HG03378 (cell line): ENCODE measurements around the gene ADAP1.

Experiments
- ATAC-seq: cut with Tn5 transposase; IDR thresholded peaks from one replicate; pipeline ENCODE4 v1.9.1; 2021; ENCODE audit warnings: mild to moderate bottlenecking, moderate library complexity; ENCODE audit not compliant: unreplicated experiment

Gene ADAP1

GRCh38 chr7:897771-898376, 56.6 kb downstream of the ADAP1 start:
- no peak for ATAC-seq

DNA sequence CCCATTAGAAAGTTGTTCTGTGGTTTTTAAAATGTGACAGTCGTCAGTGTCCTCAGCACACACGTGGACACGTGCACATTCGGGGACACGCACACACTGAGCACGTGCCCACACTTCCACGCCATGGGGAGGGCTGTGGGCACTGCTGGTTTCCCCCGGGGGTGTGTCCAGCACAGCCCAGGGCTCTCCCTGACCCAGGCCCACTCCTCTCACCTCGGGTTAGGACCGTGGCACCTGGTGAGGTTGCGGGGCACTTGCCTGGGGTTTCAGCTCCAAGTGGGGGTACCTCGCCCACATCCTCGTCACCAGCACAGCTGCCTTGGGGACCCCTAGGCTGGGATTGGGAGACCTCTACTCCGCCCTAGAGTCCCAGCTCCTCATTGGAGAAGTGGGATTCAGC, 57.4 kb downstream of the ADAP1 start:
- no peak for ATAC-seq

DNA sequence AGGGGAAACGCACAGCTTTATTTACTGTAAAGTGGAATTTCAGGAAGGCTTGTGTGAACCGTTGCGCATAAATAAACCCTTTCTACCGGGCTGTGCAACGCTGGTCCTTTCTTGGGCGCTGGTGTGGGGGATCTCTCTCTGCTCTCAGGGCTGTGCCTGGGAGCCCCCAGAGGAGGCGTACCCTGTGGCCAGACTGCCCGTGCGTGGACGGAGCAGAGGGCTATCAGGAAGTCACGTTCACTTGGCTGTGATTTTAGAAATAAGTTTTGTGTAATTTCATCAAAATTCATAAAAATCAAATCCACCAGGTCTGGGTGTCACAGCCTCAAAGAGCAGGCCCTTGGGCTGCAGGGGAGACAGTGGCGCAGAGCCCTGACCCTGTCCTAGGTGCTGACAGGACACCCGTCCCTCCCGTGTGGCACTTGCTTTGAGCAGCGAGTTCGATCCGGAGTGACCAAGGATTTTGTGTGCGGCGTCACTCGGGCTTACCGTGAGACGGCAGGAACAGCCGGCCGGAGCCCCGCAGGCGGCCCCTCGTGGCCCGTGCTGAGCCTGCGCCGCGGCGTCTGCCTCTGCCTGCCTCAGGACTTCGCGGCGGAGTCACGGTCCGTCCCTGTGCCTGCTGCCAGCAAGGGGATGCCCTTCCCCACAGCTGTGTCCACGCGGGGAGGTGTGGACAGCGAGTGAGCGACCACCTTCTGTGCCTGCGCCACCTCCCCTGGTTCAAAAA, 58.0 kb downstream of the ADAP1 start:
- ATAC-seq: no peak

DNA sequence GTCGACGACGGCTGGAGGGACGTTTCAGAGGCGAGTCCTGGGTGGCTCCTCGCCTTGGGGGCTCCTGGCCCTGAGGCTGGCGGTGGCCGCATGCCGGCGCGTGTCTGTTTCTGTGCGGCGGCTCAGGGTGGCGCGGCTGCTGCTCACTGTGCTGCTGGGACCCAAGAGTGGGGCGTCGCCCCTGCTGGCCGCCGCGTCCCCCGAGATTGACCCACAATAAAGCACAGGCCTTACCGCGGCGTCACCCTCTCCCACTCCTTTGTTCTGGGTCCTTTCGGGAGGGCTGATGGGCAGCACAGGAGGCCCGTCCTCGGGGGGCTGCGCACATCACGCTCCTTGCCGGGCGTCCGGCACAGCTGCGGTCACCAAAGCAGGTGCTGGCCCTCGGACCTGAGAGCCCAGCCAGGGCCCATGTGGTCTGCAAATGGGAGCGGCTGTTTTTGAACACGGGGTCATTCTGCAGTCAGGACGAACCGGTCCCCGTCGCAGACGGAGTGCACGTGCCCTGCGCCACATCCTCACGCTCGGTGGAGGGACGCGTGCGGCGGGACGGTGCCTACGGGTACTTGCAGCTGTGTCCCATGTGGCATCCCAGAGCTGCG, 58.9 kb downstream of the ADAP1 start:
- no peak for ATAC-seq

DNA sequence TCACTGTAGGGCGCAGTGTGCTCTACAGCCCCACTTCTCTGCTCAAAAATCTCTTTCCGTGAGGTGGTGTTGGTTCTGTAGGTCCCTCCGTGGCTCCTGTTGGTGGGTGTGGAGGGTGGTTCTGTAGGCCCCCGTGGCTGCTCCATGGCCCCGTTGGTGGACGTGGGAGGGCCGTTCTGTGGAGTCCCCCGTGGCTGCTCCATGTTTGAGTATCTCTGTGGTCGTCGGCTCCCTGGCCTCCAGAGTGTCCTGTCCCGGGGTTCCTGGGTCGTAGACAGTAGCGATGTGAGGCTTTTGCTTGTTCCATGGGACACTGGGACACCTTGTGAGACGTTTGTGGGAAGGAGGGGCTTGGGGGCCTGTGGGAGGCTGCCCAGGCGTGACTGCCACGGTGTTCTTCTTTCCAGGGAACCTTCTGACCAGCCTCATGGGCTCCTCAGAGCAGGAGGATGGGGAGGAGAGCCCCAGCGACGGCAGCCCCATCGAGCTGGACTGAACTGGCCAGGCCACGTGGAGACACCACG, 59.5 kb downstream of the ADAP1 start:
- ATAC-seq: no peak

- ATAC-seq: no peak
Observed at GRCh38 chr7:894164-894867, 60.2 kb downstream of the ADAP1 start.

DNA sequence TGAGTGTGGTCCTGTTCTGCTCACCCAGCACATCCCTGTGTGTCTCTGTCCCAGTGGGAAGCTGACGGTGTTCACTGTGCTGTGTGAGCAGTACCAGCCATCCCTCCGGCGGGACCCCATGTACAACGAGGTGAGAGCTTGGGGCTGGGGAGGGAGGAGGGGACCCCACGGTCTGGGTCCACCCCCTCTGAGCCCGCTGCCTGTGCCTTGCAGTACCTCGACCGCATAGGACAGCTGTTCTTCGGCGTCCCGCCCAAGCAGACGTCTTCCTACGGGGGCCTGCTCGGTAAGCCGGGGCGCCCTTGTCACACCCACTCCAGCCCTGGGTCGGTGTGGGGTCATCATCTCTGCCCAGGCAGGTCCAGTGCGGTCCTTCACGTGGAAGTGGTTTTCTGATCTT, 60.8 kb downstream of the ADAP1 start:
- ATAC-seq: no peak

DNA sequence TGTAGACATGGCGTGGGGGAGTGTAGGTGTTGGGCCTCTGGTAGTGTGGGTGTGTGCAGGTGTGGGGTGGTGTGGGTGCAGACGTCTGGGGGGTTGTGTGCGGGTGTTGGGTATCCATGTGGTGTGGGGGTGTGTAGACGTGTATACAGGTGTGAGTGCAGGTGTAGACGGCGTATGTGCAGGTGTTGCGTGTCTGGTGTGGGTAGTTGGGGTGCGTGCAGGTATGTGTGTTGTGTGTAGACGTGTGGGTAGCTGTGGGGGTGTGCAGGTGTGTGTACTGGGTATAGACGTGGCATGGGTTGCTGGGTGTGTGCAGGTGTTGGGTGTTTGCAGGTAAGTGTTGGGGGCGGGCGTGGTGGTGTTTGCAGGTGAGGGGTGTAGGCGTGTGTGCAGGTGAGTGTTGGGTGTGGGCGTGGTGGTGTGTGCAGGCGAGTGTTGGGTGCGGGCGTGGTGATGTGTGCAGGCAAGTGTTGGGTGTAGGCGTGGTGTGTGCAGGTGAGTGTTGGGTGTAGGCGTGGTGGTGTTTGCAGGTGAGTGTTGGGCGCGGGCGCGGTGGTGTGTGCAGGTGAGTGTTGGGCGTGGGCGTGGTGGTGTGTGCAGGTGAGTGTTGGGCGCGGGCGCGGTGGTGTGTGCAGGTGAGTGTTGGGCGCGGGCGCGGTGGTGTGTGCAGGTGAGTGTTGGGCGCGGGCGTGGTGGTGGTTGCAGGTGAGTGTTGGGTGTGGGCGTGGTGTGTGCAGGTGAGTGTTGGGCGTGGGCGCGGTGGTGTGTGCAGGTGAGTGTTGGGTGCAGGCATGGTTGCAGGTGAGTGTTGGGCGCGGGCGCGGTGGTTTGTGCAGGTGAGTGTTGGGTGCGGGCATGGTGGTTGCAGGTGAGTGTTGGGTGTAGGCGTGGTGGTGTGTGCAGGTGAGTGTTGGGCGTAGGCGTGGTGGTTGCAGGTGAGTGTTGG, 61.6 kb downstream of the ADAP1 start:
- ATAC-seq: no peak

DNA sequence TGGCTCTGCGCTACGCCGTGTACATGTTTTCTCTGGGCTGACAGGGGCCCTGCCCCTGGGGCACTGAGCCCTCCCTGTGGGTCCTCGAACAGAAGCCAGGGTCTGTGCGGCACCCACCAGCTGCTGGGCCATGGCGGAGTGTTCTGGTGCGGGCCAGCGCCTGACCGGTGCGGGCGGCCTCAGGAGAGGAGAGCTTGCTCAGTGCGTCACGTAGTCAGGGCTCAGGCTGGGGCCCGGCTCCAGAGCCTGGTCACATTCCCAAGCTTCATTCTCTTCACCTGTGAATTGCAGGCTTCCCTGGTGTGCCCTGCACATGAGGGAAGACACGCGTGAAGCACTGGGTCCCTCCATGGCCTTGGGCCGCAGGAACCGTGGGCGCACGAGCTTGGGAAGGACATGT, 62.7 kb downstream of the ADAP1 start:
- no peak for ATAC-seq

DNA sequence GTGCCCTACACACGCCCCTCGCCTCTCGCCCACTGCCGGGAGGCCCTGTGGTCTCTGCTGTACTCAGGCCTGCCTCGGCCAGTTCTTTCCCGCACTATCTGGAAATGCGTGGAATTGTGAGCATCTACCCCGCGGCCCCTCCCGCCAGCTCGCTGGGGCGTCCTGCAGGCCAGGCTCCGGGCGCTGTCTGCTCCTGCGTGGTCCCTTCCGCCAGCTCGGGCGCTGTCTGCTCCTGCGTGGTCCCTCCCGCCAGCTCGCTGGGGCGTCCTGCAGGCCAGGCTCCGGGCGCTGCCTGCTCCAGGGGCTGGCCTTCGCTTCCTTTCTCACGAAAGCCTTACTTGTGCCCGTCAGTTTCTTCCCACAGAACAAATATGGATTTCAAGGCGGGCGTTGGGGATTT, 63.2 kb downstream of the ADAP1 start:
- ATAC-seq: no peak

DNA sequence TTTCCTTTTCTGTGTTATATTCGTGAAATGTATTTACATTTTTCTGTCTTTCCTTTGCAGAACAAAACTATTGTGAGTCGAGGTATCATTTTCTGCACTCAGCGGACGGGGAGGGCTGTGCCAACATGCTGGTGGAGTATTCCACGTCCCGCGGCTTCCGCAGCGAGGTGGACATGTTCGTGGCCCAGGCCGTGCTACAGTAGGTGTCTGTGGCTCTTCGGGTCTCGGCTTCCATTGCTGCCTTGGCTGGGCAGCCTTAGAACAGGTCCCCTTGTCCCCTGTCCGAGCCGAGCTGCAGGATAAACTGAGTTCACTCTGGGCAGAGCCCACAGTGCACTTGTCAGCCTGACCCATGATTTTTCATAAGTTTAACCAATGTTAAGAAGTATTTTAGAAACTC, 63.6 kb downstream of the ADAP1 start:
- ATAC-seq: no peak

DNA sequence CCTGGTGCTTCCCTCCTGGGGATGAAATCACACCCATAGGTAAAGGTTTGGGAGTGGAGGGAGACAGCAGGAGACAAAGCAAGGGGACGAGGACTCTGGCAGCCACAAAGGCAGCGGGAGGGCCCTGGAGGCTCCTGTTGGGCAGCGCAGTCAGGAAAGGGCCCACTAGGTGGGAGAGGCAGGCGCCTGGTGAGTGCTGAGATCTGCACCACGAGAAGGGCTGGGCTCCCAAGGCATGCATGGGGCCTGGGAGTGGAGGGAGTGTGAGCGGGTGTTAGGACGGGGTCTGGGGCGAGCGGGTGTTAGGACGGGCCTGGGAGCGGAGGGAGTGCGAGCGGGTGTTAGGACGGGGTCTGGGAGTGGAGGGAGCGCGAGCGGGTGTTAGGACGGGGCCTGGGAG, 65.1 kb downstream of the ADAP1 start:
- no peak for ATAC-seq

- ATAC-seq: no peak
Observed at GRCh38 chr7:889025-889390, 65.5 kb downstream of the ADAP1 start.

GRCh38 chr7:888081-889024, 66.1 kb downstream of the ADAP1 start:
- no peak for ATAC-seq

DNA sequence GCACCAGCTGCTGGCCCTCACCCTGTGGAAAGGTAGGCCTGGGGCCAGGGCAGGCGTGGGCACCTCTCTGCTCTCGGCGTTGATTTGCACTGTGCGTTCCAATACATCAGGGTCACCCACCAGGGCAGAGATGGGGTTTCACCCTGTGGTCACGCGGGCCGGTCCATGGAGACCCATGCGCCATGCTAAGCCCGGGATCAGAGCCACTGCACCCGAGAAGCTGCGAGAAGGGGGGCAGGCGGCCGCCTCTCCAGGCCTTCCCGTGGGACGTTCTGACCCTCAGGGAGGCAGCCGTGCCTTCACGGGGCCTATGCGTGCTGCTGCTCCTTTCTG, 67.0 kb downstream of the ADAP1 start:
- no peak for ATAC-seq

DNA sequence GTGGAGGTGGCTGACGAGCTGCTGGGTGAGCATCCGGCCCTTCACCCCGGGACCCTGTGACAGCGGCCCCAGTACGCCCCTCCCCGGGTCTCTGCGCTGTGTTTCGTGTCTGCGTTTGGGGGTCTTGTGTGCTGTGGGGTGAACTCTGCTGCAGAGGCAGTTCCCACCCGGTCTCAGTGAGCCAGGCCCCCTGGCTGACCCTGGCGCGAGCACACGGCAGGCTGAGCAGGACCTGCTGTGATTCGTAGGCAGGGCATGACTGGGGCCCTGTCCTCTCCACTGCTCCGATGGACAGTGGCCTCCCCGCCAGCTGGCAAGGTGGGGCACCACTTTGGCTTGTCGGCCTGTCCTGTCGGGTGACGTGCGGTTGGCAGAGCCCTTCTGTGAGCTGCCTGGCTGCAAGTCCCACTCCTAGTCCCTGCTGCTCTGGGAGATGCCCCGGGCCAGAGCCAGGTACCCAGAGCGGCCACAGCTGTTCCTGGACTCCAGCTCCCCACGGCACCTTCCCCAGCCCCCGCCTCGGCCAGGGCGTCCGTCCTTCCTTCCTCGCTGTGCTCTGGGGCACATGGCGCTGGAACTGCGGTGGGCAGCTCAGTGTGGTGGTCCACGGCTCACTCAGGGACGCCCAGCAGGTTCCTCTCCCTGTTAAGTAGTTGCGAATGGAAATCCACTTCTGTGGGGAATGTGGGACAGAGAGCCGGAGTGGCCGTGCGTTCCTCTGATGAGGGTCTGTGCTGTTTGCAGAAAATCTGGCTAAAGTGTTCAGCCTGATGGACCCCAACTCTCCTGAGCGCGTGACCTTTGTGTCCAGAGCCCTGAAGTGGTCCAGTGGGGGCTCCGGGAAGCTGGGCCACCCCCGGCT, 67.6 kb downstream of the ADAP1 start:
- no peak for ATAC-seq

- no peak for ATAC-seq
Observed at GRCh38 chr7:885893-886625, 68.4 kb downstream of the ADAP1 start.

DNA sequence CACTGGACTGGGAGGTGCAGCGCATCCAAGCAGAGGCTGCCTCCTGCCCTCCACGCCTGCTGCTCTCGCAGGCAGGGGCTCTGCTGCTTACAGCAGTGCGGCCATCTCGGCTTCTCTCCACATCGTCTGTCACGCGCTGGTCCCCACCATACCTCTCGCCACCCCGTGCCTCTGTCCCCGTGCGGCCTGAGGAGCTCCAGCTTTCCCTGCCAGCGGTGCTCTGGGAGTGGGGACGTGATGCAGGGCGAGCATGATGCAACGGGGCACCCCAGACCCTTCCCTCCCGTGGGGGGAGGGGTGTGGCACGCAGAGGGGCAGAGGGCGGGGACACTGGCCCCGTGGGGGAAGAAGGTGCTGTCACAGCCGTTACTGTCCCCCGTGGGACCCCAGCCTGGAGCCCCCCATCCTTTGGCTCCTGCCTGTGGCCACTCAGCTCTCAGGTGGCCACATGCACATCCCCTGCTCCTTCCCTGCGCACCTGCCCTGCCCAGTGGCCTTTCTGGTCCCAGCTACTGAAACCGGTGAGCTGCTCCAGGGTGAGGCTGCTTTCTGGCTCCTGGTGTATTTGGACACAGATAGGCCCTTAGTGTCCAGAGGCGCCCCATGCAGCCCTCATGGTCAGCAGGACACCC, 69.1 kb downstream of the ADAP1 start:
- ATAC-seq: no peak
